Kidney (tissue), 14 donors: ENCODE data around the gene CLMP. TPM values are rescaled to one million over a fixed set of nuclear protein-coding genes. Genes with fewer than 3 reads are reported as not detected.

Source experiments
- DNase-seq, 5 donors: peaks; one replicate each; pipeline ENCODE4 v3.0.0-alpha.2; 2013 to 2020
- FAIRE-seq: peaks from 2 replicates; lab custom pipeline; 2012; peaks lifted over from hg19 to GRCh38; lab: Jason Lieb, UNC
- H3K27ac ChIP-seq, 2 donors: one replicate each; pipeline ENCODE4 v1.7.0; 2013; ENCODE audit warnings: low read depth in 2 of 2, low read length in 2 of 2, inconsistent platforms in 1 of 2
- H3K27me3 ChIP-seq: one replicate; pipeline ENCODE4 v1.7.1; 2013; ENCODE audit warnings: low read length, inconsistent platforms; ENCODE audit not compliant: control insufficient read depth, insufficient read depth
- H3K36me3 ChIP-seq, 3 donors: one replicate each; pipeline versions ENCODE4 v1.7.0 to v1.7.1; 2013; ENCODE audit warnings: low read length in 3 of 3, control low read depth in 1 of 3, inconsistent platforms in 1 of 3; ENCODE audit not compliant: insufficient read depth in 3 of 3, control insufficient read depth in 2 of 3
- H3K4me1 ChIP-seq, 3 donors: one replicate each; pipeline versions ENCODE4 v1.7.0 to v1.7.1; 2013; ENCODE audit warnings: low read length in 3 of 3, inconsistent platforms in 1 of 3, low read depth in 1 of 3; ENCODE audit not compliant: control insufficient read depth in 2 of 3, insufficient read depth in 2 of 3
- H3K4me3 ChIP-seq, 3 donors: one replicate each; pipeline versions ENCODE4 v1.7.0 to v1.8.1; 2013; ENCODE audit warnings: low read length in 3 of 3, control low read depth in 1 of 3, inconsistent platforms in 1 of 3
- H3K9ac ChIP-seq, 3 donors: one replicate each; pipeline versions ENCODE4 v1.7.0 to v1.7.1; 2013; ENCODE audit warnings: low read length in 3 of 3, control low read depth in 1 of 3, inconsistent platforms in 1 of 3
- H3K9me3 ChIP-seq, 3 donors: one replicate each; pipeline versions ENCODE4 v1.7.0 to v1.7.1; 2013; ENCODE audit warnings: low read length in 3 of 3, control low read depth in 1 of 3, inconsistent platforms in 1 of 3; ENCODE audit not compliant: control insufficient read depth in 2 of 3, insufficient read depth in 1 of 3
- CTCF ChIP-seq: IDR thresholded peaks from 3 replicates; pipeline ENCODE4 v1.5.1; 2012; ENCODE audit warnings: mild to moderate bottlenecking, moderate library complexity, borderline replicate concordance; ENCODE audit not compliant: insufficient read depth; ENCODE audit errors: extremely low read depth
- intact Hi-C: fragments of 100-400 bp; cut with DNase I; formaldehyde crosslinking; loops from one replicate; pipeline ENCODE4 v1.11.1; 2022
- polyA plus RNA-seq: library from polyadenylated mRNA; stranded (reverse); fragments of 350-450 nt; fragmentation: Illumina TruSeq; extraction: RNeasy Lipid Tissue Mini Kit (QIAGEN cat#74804); gene quantifications from one replicate; pipeline ENCODE4 v1.2.3, GENCODE V29; 2014; ENCODE audit warnings: low read depth, low replicate concordance; ENCODE audit not compliant: insufficient read depth
- total RNA-seq: library from RNA; stranded (reverse); fragmentation: NEBNext Ultra II Directional; extraction: Animal tissue kit (Norgen Biotek cat#: 25700); gene quantifications from one replicate; pipeline ENCODE4 v1.2.1, GENCODE V29; 2021
- donor health status: control.
- donor health status: control.
- donor health status: control.
- donor health status: control.
- donor health status: control.
- donor health status: DM: yes; HTN: yes; CAD: no.
- donor health status: Normal renal cell carcinoma (clear cell type).

The CLMP gene
- total and polyA plus RNA-seq, 2 donors from 2014 or later = 1.2 to 6.8 TPM

GRCh38 chr11:123239191-123240150 lies 44.4 kb upstream of the CLMP start:
- no peak for TF ChIP-seq CTCF
- no peaks in the 10 kb centered on the region for H3K4me1 ChIP-seq
- H3K27me3 ChIP-seq = no peaks in the 10 kb centered on the region
- no peak overlapping the region for H3K27ac ChIP-seq
- H3K4me3 ChIP-seq = no peak overlapping the region
- H3K9ac ChIP-seq = no peak overlapping the region
- no peaks in the 10 kb centered on the region for H3K36me3 ChIP-seq
- no peaks in the 10 kb centered on the region for H3K9me3 ChIP-seq
- FAIRE-seq (no peak), DNase-seq (no peak)
- intact Hi-C loops = no loop called here

GRCh38 chr11:123238297-123238696 lies 43.2 kb upstream of the CLMP start:
- Histone ChIP-seq H3K27me3 (no peaks in the 10 kb centered on the region), H3K9me3 (no peaks in the 10 kb centered on the region), H3K36me3 (no peaks in the 10 kb centered on the region), H3K4me3 (no peak overlapping the region), H3K4me1 (peaks cover 0 to 3% (median 0%) of the 10 kb centered on the region in 3 donors), H3K9ac (no peak overlapping the region), H3K27ac (no peak overlapping the region)
- DNase-seq (no peak), FAIRE-seq (no peak)
- intact Hi-C loops = no loop called here
- no peak for TF ChIP-seq CTCF

DNA sequence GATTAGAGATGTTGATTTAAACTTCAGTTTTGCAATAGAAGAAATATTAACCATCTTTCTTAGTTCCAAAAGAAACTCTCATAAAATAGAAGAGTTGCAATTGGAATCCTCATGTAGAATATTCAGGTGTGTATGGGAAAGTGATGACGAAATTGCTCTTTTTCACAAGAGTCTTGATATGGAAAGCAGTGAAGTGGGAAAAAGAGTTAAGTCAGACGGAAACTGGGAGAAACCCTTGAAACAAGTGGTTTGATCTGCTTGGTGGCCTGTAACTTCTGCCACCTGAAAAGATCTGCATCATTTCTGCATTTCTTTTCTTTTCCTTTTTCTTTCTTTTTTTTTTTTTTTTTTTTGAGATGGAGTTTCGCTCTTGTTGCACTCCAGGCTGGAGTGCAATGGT lies 41.8 kb upstream of the CLMP start:
- no peak for FAIRE-seq
- Histone ChIP-seq H3K36me3 (no peaks in the 10 kb centered on the region), H3K4me1 (peaks cover 0 to 3% (median 0%) of the 10 kb centered on the region in 3 donors), H3K9ac (no peak overlapping the region), H3K27me3 (no peaks in the 10 kb centered on the region), H3K27ac (no peak overlapping the region), H3K4me3 (no peak overlapping the region), H3K9me3 (no peaks in the 10 kb centered on the region)
- no peak for DNase-seq
- no peak for TF ChIP-seq CTCF
- intact Hi-C loops = no loop called here
